Nucleus accumbens (tissue), 56 donors: ENCODE data around the gene ARMC9.
"Not testable (repeated sequence)": the region's sequence is repeated elsewhere in the genome, so short reads cannot be mapped to it uniquely, and the experiment has no call there.

Experiments
- DNase-seq, 56 donors: peaks; one replicate each; lab custom pipeline; 2025; lab: John Stamatoyannopoulos, UW

Gene ARMC9

DNA sequence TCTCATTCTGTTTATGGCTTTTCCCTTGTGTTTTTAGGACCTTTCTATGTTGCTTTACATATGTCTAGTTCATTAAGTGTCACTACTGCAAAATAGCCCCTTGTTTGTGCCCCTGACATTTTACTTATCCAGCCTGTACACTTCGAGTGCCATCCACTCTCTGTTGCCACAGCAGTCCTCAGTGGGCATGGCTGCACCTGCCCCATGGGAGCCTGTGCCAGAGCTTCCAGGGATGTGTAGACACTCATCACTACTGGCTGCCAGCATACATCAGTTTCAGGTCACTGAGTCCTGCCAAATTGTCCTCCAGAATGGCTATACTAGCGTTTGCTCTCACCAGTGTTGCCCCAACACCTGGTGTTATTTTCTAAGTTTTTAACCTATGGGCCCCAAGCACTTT is 80.4 kb downstream of the ARMC9 start:
- DNase-seq = no peak

DNA sequence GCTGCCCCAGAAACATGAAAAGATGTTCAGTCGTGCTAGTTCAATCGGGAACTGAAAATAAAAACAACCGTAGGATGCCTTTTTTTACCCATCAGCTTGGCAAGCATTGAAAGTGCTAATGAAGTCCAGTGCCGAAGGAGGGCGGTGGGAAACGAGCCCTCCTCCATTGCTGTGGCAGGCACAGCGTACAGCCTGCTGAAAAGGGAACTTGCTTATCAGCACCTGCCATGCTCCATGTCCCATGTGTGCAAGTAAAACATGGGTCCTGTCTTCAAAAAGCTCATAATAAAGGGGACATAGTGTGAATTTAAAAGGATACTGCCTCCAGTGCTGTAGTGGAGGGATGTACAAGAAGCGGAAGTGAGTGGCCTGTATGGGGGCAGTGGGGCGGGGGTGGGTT is 82.4 kb downstream of the ARMC9 start:
- no peak for DNase-seq

DNA sequence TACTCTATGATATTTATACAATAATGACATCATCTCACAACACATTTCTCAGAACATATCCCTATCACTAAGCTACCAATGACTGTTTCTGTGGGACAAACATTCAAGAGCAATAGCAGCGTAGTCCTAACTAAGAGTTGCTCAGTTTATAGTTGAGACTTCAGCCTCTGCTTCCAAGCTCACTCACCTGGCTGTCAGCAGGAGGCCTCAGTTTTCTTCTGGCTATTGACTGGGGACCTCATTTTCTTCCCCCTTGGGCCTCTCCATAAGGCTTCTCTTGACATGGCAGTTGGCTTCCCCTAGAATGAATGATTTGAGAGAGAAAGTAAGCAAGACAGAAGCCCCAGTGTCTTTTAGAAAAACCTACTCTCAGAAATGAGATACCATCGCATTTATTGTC is 85.9 kb downstream of the ARMC9 start:
- no peak for DNase-seq

DNA sequence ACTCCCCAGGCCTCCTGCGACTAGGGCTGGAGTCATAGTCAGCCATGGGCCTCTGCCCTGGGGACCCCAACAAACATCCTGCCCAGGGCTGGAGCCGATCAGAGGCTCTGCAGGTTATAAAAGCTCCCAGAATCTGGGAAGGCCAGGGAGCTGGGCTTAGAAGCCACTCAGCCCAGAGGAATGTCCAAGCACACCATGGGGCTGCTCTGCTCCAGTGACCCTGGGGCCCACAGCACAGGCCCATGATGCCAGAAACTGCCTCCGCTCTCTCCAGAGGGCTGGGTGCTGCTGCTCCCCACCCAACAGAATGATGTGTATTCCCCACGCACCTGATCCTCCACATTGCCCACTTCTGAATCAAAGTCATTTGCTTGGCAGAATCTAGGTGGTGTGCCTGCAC is 88.5 kb downstream of the ARMC9 start:
- no peak for DNase-seq

DNA sequence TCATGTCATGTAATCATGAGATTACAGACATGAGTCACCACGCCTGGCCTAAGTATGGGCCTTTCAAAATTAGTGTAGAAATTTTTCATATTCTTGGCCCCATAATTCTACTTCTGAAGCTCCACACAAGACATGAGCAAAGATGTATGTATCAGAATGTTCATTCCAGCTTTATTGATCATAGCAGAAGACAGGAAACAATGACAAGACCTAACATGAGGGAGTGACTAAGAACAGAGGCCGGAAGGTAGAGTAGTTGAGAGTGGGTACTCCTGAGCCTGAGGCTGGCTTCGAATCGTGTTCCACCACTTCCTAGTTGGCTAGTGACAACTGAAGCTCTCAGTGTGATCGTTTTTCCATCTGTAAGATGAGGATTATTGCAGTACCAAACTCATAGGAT is 89.3 kb downstream of the ARMC9 start:
- no peak for DNase-seq

DNA sequence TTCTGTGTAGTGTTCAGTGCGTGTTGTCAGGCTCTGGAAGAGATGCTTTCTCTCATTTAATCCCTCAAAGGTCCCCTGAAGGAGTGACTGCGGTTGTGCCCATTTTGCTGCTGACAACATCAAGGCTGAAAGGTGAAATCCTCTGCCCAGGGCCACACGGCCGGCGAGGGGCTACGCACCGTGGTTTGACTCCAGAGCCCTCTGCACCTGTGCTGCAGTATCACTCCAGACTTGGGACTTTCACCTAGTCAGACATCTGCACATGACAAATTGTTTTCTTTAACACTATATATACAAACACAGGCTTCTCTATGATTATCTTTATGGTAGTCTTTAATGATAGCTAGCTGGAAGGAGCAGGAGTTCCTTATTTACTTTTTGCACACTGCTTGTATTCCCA is 90.2 kb downstream of the ARMC9 start:
- DNase-seq = no peak

DNA sequence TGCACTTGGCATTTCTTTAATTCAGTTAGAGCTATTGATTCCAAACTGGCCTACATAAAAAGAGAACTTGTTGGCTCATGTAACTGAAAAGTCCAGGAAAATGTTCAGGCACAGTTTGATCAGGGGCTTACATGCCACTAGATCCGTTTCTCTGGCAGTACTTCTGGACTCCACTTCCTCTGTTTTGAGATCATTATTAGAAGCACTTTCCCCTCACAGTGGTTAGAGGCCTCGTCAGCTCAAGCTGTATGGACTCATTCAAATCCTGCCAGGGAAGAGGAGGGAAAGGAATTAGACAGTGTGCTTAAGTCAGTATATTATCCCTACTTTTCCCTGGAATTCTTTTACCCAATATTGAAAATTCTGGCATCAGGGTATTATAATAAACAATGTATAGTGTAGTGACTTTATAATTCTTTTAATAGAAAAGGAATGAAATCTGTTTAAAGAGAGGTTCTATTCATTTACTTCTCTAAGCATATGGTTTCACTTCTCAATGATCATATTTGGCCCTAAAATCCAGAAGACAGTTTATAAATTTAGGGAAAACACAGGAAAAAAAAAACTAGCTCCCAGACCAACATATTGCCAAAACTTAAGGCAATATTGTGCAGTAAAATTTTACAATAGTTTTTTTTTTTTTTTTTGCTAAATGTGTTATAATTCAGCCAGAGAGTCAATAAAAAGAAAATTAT is 92.0 kb downstream of the ARMC9 start:
- DNase-seq = no peak

DNA sequence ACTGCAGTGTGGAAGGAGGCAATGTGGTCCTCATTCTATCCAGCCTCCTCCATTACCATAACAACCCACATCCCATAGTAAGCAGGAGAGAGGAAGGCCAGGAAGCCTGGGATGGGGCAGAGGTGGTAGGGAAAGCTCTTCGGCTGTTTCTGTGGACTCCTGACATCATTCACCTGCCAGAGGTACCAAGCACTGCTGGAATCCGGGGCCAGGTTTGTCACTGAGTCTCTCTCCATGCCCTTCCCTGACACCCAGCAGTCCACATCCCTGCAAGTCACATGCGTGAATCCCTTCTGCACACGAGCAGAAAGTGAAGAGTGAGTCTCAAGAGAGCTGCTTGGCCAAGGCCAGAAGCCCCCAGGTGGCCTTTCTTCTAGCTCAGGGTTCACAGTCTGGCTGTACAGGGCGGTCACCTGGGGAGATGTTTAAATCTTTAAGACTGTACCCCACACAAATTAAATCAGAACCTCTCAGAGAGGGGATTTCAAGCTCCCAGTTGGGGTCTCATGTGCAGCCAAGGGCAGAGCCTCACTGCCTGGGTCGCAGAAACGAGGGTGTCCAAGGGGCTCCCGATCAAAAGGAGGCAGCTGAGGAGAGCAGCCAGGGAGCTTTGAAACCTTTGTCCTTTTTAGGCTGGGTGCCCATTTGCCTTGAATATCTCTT is 94.2 kb downstream of the ARMC9 start:
- no peak for DNase-seq

DNA sequence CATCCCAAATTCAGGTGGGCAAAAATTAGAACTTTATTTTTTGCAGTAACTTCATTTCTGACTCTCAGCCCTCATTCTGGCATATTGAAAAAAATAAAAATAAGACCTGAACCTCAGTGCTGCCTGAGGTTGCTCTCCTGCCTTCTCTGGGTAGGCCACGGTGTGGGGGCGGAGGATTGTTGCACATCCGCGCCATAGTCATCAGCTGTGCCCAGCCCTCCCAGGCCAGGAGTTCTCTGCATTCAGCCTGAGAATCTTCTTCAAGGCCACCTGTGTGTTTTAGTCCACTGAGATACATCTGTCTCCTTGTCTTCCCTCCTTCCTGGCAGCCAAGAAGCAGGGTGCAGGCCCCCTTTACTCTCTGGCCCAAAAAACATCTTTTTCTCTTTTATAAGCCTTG is 94.7 kb downstream of the ARMC9 start:
- no peak for DNase-seq

DNA sequence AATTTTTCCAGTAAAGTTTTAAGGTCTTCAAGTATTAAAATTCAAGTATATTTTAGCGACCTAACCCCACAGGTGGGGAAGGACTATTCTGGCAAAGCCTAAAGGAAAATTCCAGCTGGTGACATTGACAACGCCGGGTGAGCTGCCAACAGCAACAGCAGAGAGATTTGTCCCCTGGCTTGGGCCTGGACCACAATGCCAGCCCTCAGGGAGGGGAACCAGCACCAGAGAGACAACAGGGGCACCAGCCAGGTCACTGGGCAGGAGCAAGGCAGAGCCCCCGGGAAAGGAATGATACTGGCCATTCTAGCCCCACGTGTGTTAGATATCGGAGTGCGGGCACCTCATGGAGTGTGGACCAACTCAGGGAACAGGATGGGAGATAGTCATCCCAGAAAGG is 95.7 kb downstream of the ARMC9 start:
- no peak for DNase-seq

DNA sequence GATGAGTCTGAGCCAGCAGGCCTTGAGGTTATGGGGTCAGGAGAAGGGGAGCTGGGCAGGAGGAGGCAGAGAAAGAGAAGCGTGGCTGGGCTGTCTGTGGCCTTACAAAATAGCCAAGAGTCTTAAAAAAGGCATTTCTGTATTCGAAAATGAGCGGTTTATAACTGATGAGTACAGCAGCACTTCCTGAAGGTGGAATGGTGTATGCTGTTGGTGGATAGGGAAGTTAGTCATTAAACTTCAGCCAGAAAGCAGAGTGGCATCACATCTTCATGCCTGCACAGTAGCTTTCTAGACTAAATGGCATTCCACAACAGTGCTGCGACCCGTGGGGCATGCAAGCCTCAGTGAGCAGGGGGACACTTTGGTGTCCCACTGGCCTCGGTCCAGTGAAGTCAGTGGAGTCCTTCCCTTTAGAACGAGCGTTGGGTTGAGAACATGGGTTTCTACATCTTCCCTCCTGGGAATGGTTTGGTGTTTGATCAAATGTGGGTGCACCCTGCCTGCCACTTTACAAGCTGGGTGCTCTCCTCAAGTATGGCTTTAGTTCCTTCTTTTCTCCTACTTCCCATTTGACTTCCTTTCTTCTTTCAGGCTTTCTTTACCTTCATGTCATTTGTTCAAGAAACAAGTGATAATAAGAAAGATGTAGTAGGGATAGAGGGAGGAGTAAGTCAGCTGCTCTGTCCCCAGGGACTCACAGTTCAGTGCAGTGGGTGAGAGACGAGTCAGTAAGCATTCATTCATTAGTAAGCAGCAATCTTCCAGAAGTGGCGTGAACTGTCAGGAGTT is 96.3 kb downstream of the ARMC9 start:
- DNase-seq = no peak

DNA sequence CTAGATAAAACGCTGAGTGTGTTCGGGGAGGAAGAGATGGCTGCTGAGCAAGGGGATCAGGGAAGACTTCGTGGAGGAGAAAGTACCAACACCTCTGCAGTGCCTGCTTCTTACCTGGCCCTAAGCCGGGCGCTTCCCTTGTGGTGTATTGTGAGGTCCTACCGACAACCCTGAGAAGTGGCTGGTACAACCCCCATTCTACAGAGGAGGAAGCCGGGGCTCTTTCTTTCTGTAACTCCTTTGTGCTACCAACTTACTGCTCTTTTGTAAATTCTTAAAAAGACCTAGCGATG is 96.9 kb downstream of the ARMC9 start:
- DNase-seq = no peak

DNA sequence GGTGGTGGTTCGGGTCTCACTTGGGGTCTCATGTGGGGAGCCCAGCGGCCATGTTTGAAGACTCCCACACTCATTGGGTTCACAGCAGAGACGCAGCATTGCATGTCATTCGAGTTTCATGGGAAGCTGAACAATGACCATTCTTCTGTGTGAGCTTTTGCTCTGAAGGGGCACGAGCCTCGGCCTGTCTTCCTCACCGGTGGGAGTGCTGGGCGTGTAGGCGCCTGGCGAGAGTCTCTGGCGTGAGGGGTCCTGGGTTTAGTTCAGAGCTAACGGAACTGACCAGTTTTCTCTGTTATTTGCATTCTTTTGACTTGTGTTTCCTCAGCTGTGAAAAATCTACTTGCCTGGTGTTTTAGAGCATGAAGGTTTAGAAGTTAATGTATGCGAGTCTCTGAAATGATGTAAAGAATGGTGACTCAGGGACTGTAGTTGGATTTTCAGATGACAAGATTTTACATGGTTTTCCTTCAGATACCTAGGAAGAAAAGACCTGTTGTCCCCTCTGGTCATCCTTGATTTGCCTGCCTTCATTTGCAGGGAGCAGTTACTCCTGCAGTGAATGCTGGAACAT is 98.1 kb downstream of the ARMC9 start:
- DNase-seq = no peak

DNA sequence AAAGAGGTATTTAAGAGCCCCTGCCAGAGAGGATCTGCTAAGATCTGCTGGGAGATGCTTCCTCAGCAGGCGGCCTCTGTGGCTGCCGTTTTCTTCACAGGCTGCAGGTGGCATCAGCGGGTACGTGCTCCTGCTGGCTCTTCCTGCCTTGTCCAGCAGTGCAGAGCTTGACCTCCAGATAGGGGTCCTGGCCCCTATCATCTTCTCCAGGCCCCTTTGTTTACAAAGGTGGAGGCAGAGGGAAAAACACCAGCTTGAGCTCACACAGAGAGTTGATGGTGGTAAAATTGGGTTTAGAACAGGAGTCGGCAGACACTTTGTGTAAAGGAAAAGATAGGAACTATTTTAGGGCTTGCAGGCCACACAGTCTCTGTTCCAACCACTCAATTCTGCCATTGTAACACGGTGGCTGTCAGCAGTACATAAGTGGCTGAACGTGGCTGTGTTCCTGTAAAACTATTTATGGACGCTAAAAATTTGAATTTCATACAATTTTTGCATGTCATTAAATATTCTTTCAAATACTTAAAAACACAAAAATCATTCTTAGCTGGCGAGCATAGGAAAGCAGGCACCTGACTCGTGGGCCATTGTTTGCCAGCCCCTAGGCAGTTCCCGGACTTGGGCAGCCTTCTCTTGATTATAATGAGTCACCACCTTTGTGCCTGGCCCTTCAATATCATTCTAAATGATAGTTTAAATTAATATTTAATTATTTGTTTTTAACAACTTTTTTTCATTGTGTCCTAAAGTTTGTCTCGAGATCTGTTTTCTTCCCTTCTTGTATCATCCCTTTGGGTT is 98.9 kb downstream of the ARMC9 start:
- peak in 48 of 56 donors; percentile 9 to 79 (median 54) for DNase-seq

DNA sequence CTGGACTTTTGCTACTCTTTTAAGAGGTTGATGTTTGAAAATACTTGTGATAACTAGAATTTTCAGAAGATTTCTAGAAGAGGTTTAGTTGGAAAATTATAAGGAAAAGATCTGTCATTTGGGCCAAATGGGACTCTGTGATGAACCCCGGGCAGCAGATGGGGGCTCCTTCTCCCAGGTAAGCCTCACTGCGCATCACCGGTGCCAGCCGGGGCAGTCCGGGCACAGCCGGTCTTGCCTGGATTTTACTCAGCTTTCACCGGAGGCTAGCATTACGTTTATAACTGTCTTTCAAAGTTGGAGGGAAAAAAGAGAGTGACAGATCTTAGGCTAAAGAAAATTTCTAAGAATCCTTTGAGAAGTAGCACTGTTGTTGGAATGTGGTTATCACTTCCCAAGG is 99.7 kb downstream of the ARMC9 start:
- no peak for DNase-seq

DNA sequence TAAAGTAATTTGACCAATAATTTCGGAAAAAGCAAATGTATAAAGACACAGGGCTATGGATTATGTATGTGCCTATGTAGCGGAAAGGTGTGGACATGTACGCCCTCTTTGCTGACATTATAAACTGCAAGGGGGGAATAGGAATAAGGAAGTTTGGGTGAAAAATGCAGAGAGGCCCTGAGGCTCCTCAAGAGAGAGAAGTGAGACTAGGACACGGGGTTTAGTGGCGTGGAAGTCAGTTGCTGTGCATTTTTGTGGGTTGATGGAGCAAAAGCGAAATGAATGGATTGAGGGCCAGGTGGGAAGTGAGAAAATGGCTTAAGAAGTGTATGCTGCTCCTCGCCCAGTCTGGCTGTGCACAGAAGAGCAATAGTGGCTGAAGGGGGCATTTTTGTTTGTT is 100.8 kb downstream of the ARMC9 start:
- peak in 1 of 56 donors; percentile 11 for DNase-seq

DNA sequence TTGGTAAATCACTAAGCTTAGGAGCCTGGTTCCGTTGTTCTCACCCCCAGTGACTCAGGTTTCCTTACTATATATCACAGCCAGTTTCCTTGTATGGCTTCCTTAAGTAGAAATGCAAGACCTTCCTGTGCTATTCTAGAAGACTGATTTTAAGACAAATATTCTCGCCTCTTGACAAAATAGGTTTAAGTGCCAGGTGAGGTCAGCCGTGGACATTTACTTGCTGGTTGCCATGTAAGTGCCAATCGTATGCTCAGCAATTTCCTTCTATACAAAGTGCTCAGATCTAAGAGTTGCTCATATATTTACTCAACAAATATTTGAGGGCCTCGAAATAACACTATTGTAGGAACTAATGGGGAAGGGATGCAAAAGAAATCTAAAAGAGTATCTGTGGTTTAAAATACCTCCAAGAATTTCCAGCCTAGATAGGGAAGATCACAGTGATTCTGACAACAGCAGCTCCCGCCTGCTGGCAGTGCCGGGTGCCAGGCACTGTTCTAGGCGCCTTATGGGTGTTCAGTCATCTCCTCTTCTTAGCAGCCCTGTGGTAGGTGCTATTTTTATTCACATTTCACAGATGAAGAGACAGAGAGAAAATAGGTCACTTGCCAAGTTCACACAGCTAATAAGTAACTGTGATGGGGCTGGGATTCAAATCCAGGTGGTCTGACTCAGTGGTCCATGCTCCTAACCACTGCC is 101.7 kb downstream of the ARMC9 start:
- no peak for DNase-seq

DNA sequence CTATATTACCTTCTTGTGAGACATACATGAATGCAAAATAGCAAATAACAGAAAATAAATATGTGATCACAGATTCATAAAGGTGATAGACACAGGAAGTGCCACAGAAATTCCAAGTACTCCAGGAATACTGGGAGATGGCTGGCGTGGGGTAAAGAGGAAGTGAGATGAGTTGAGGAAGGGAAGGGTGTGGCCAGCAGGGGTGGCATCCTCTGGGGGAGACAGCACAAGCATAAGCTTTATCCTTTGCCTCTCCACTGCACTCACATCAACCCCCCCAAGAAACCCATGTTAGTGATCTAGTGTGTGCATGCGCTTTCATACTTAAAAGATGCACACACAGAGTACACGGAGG is 102.3 kb downstream of the ARMC9 start:
- no peak for DNase-seq

DNA sequence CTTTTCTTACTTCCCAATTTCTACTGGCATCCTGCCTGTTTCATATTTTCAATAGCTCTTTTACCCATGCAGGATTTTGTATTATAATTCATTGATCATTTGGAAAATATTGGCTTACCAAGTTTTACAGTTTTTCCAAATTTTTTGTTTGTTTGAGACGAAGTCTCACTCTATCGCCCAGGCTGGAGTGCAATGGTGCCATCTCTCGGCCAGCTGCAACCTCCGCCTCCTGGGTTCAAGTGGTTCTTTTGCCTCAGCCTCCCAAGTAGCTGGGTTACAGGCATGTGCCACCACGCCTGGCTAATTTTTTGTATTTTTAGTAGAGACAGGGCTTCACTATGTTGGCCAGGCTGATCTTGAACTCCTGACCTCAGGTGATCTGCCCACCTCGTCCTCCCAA is 105.8 kb downstream of the ARMC9 start:
- not testable (repeated sequence) for DNase-seq

DNA sequence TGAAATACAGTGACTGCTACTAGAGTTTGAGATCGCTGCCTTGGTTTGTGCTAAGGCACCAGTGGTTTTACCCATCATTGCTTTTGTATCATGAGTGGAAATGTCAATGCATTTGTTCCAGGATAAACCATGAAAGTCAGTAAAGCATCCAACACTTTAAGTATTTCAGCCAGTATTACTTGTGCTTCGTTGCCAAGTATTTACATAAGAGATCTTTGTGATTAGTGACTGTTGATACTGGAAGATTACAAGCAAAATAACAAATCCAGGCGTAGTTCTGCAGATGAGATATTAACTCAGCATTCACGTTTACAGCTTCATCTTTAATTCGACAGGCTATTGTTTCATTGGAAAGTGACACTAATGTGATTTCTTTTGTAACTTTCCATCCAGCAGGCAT is 106.8 kb downstream of the ARMC9 start:
- no peak for DNase-seq
